Gastrocnemius medialis (tissue), 4 donors: Measurements from ENCODE around the gene ANKRD55. TPM values are rescaled to one million over a fixed set of nuclear protein-coding genes. Genes with fewer than 3 reads are reported as not detected.

Source experiments
- ATAC-seq, 2 donors: fragments of 150-250 bp; one replicate each; pipeline ENCODE4 v1.9.1; 2016
- DNase-seq, 2 donors: peaks; one replicate each; pipeline ENCODE4 v3.0.0-alpha.2; 2019
- H3K27ac ChIP-seq, 4 donors: fragments of 200-600 bp; sonication (generic); 1 replicate in 1 of 4; 2 replicates in 3 of 4; pipeline ENCODE4 v1.5.1; 2016 to 2018; ENCODE audit warnings: mild to moderate bottlenecking in 2 of 4, moderate library complexity in 1 of 4
- H3K27me3 ChIP-seq, 3 donors: fragments of 200-600 bp; sonication (generic) in 2 of 3; 1 replicate in 1 of 3; 2 replicates in 2 of 3; pipeline versions ENCODE4 v1.5.1 to v1.6.0; 2016 to 2019; ENCODE audit warnings: mild to moderate bottlenecking in 1 of 3, moderate library complexity in 1 of 3
- H3K36me3 ChIP-seq, 2 donors: fragments of 200-600 bp; sonication (generic) in 1 of 2; one replicate each; pipeline ENCODE4 v1.5.1; 2017 to 2018
- H3K4me1 ChIP-seq, 2 donors: fragments of 200-600 bp; sonication (generic) in 1 of 2; one replicate each; pipeline ENCODE4 v1.5.1; 2016 to 2017; ENCODE audit warnings: mild to moderate bottlenecking in 2 of 2
- H3K4me3 ChIP-seq, 4 donors: fragments of 200-600 bp; sonication (generic) in 3 of 4; 1 replicate in 1 of 4; 2 replicates in 3 of 4; pipeline ENCODE4 v1.5.1; 2016 to 2019; ENCODE audit warnings: mild to moderate bottlenecking in 2 of 4
- H3K9me3 ChIP-seq, 3 donors: fragments of 200-600 bp; sonication (generic) in 2 of 3; 1 replicate in 1 of 3; 2 replicates in 2 of 3; pipeline ENCODE4 v1.5.1; 2016 to 2019
- POLR2A ChIP-seq, 2 donors: fragments of 450-650 bp; IDR thresholded peaks; one replicate each; pipeline ENCODE4 v1.6.1; 2017; ENCODE audit warnings: antibody characterized with exemption in 2 of 2, mild to moderate bottlenecking in 2 of 2, moderate library complexity in 2 of 2
- in situ Hi-C, 4 donors: fragments of 200-750 bp; cut with MboI; loops; one replicate each; pipeline versions ENCODE4 v1.15.0 to v1.8.0; 2017; ENCODE audit warnings: low sequenced_read_pairs in 4 of 4
- intact Hi-C: fragments of 100-400 bp; cut with DNase I; formaldehyde crosslinking; loops from one replicate; pipeline ENCODE4 v1.15.1; 2023; ENCODE audit warnings: low total_unique reads
- total RNA-seq, 4 donors: library from RNA; depleted of rRNA; stranded (reverse); fragments of >200 nt; gene quantifications; one replicate each; pipeline versions ENCODE4 v1.1.0 to v1.2.3, GENCODE V29; 2016
- TF ChIP-seq, protein P1 (sequence below), 5 experiments: fragments of 450-650 bp in 3 of 5; fragments of 200-600 bp in 2 of 5; sonication (generic) in 2 of 5; IDR thresholded peaks in 4 of 5; conservative IDR thresholded peaks in 1 of 5; 1 replicate in 4 of 5; 2 replicates in 1 of 5; pipeline ENCODE4 v1.5.1; 2016 to 2019; ENCODE audit warnings: antibody characterized with exemption in 5 of 5, mild to moderate bottlenecking in 3 of 5, moderate library complexity in 3 of 5

The ANKRD55 gene
- total RNA-seq, 4 donors from 2014 or later: not detected

DNA sequence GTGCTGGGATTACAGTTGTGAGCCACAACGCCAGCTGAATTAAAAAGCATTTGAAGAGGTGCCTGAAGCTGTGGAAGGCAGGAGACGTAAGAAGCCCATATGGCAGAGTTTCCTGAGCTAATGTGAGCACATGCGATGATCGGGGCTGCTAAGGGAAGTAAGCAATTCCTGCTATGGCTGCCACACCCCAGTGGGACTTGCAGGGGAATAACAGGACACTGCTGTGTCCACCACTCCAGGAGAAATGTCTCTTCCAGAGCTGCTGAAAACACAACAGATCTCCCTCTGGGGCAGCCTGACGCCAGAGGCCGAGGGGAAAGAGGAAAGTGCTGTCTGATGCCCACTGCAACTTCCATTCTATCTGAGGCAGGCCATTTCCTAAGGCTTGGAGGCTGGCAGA lies 46.2 kb upstream of the ANKRD55 start:
- no peaks in the 10 kb centered on the region for H3K9me3 ChIP-seq
- no peak for TF ChIP-seq POLR2A (IDR thresholded peaks at IDR 0.05)
- TF ChIP-seq, protein P1, sequence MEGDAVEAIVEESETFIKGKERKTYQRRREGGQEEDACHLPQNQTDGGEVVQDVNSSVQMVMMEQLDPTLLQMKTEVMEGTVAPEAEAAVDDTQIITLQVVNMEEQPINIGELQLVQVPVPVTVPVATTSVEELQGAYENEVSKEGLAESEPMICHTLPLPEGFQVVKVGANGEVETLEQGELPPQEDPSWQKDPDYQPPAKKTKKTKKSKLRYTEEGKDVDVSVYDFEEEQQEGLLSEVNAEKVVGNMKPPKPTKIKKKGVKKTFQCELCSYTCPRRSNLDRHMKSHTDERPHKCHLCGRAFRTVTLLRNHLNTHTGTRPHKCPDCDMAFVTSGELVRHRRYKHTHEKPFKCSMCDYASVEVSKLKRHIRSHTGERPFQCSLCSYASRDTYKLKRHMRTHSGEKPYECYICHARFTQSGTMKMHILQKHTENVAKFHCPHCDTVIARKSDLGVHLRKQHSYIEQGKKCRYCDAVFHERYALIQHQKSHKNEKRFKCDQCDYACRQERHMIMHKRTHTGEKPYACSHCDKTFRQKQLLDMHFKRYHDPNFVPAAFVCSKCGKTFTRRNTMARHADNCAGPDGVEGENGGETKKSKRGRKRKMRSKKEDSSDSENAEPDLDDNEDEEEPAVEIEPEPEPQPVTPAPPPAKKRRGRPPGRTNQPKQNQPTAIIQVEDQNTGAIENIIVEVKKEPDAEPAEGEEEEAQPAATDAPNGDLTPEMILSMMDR (IDR thresholded peaks at IDR 0.05 in 4 of 5, conservative IDR thresholded peaks at IDR 0.05 in 1 of 5): no peak
- ATAC-seq: no peak
- no peak for DNase-seq
- no peak overlapping the region for H3K27ac ChIP-seq
- H3K4me3 ChIP-seq: no peak overlapping the region
- in situ Hi-C loops: loop anchor here in 1 of 4 donors (10.0 kb wide), 1 partner anchor 546 kb away; no protein-coding TSS in a partner anchor
- no peaks in the 10 kb centered on the region for H3K4me1 ChIP-seq
- intact Hi-C loops: no loop called here
- no peaks in the 10 kb centered on the region for H3K36me3 ChIP-seq
- no peaks in the 10 kb centered on the region for H3K27me3 ChIP-seq

DNA sequence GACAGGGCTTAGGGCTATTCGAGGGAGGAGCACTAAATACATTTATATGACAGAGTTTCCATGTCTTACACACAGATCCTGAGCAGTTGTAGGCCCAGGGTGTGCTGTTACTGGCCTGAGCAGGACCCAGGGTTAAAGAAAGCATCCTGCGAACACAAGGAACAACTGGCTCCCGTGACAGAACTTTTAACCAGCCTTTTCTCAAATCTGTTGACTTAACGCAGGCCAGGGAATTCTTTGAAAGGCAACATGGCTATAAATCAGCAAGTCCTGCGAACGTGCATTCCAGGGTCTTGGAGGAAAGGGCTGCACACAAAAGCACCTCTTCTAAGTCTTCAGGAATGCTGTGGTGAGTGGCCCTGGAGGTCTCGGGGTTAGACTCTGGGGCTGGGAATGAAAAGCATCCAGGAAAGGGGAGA lies 45.2 kb upstream of the ANKRD55 start:
- H3K4me3 ChIP-seq: no peak overlapping the region
- ATAC-seq (no peak), DNase-seq (no peak)
- in situ Hi-C loops (loop anchor here in 1 of 4 donors (10.0 kb wide), 1 partner anchor 546 kb away; no protein-coding TSS in a partner anchor), intact Hi-C loops (no loop called here)
- H3K27me3 ChIP-seq: no peaks in the 10 kb centered on the region
- H3K4me1 ChIP-seq: no peaks in the 10 kb centered on the region
- no peaks in the 10 kb centered on the region for H3K36me3 ChIP-seq
- H3K9me3 ChIP-seq: no peaks in the 10 kb centered on the region
- H3K27ac ChIP-seq: no peak overlapping the region
- TF ChIP-seq, protein P1 (IDR thresholded peaks at IDR 0.05 in 4 of 5, conservative IDR thresholded peaks at IDR 0.05 in 1 of 5): no peak
- TF ChIP-seq POLR2A (IDR thresholded peaks at IDR 0.05): no peak

DNA sequence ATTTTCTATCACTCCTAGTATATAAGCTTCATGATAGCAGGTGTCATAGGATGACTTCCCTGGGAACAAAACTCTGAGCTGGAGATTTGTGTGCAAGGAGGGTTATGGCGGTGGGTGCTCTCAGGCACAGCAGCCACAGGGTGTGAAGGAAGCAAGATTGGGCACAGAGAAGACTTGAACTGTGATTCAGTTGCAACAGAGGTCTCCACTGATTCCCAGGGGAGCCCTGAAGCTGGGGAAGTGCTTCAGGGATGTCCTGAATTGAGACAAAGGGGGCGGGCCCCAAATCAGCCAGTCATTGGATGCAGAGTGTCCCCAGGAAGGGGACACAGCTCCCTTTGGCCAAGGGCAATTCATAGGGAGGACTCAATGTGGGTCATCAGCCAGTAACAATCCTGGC lies 44.4 kb upstream of the ANKRD55 start:
- H3K27me3 ChIP-seq: no peaks in the 10 kb centered on the region
- intact Hi-C loops: no loop called here
- DNase-seq: no peak

DNA sequence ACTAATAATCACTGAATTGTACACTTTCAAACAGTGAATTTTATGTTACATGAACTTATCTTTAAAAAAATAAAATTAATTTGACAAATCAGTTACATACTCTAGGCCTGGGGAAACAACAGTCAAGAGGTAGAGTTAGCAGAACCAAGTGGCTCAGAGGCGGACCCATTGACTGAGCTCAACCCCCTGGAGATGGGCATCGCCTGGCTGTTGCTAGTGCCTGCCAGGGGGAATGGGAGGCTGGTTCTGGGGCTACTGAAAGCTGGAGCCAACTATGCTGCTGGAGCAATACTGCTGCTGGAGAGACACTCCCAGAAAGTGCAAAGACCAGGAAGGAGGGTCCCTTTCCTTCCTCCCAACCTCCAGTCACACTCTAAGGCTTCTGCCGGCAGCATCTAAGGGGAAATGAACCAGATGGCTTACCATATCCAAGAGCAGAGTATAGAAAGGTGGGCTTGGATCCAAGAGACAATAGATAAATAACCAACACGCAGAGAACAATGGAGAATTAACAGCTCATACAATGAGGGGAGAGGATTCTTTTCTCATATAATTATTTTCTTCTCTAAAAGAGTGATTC lies 40.3 kb upstream of the ANKRD55 start:
- ATAC-seq: no peak
- in situ Hi-C loops (loop anchor here in 3 of 4 donors (5.0 to 25.0 kb wide), 4 partner anchors 551 to 939 kb away; no protein-coding TSS in a partner anchor), intact Hi-C loops (no loop called here)
- Histone ChIP-seq H3K27me3 (no peaks in the 10 kb centered on the region), H3K4me3 (no peak overlapping the region), H3K36me3 (no peaks in the 10 kb centered on the region), H3K27ac (no peak overlapping the region), H3K9me3 (no peaks in the 10 kb centered on the region), H3K4me1 (no peaks in the 10 kb centered on the region)
- TF ChIP-seq POLR2A (IDR thresholded peaks at IDR 0.05): no peak
- TF ChIP-seq, protein P1 (IDR thresholded peaks at IDR 0.05 in 4 of 5, conservative IDR thresholded peaks at IDR 0.05 in 1 of 5): no peak
- no peak for DNase-seq

More for the DNA sequence above, 44.4 kb upstream of the ANKRD55 start:
- Histone ChIP-seq H3K36me3 (no peaks in the 10 kb centered on the region), H3K4me1 (no peaks in the 10 kb centered on the region), H3K27ac (no peak overlapping the region), H3K4me3 (no peak overlapping the region), H3K9me3 (no peaks in the 10 kb centered on the region)
- no peak for ATAC-seq
- no peak for TF ChIP-seq POLR2A (IDR thresholded peaks at IDR 0.05)
- TF ChIP-seq, protein P1 (IDR thresholded peaks at IDR 0.05 in 4 of 5, conservative IDR thresholded peaks at IDR 0.05 in 1 of 5): no peak
- in situ Hi-C loops: loop anchor here in 1 of 4 donors (10.0 kb wide), 1 partner anchor 547 kb away; no protein-coding TSS in a partner anchor
